Measurements from ENCODE around the gene NINJ2.

GRCh38 chr12:524167-524951 lies 138.9 kb downstream of the NINJ2 start:
- no peak for TF ChIP-seq EZH2 (IDR thresholded peaks at IDR 0.05; ENCODE audit: insufficient read depth, low read length)
- no peak for TF ChIP-seq CTCF (IDR thresholded peaks at IDR 0.05; ENCODE audit: insufficient read depth, low read depth, low read length)

Measured in astrocyte (in vitro differentiated cells and primary cell).